H1 (cell line): ENCODE data around the gene SLC66A3. TPM values are rescaled to one million over a fixed set of nuclear protein-coding genes. Genes with fewer than 3 reads are reported as not detected.

Experiments used
- CTCF ChIA-PET: fragments of 300-600 bp; sonication (Branson Sonifier 250); formaldehyde crosslinking; loops from one replicate; lab custom pipeline; 2021; ENCODE audit not compliant: partially characterized antibody; lab: Charles Lee
- POLR2A ChIA-PET: fragments of 300-600 bp; sonication (Branson Sonifier 250); formaldehyde crosslinking; loops from one replicate; lab custom pipeline; 2021; ENCODE audit warnings: inconsistent platforms; ENCODE audit not compliant: partially characterized antibody; lab: Charles Lee
- DNase-seq, 2 experiments: peaks; one replicate each; pipeline versions ENCODE4 v3.0.0 to v3.0.0-alpha.2; 2010 to 2022; ENCODE audit warnings: low spot score in 2 of 2, low read depth in 1 of 2, mixed read lengths in 1 of 2
- FAIRE-seq: peaks from 2 replicates; lab custom pipeline; 2011; peaks lifted over from hg19 to GRCh38; lab: Jason Lieb, UNC
- H2AFZ ChIP-seq: 2 replicates; pipeline ENCODE4 v1.8.1; 2012; ENCODE audit warnings: low read length, inconsistent platforms
- H2AK5ac ChIP-seq: 2 replicates; pipeline ENCODE4 v1.6.1; 2013; ENCODE audit warnings: low read depth, low read length
- H2BK120ac ChIP-seq: replicated peaks from 2 replicates; pipeline ENCODE3; 2013; ENCODE audit warnings: low read depth, low read length, inconsistent platforms
- H2BK12ac ChIP-seq: 2 replicates; pipeline ENCODE4 v1.6.1; 2013; ENCODE audit warnings: low read depth, low read length
- H2BK15ac ChIP-seq: 2 replicates; pipeline ENCODE4 v1.6.1; 2013; ENCODE audit warnings: low read length
- H2BK20ac ChIP-seq: 2 replicates; pipeline ENCODE4 v1.6.1; 2013; ENCODE audit warnings: low read length
- H2BK5ac ChIP-seq: 2 replicates; pipeline ENCODE4 v1.6.1; 2013; ENCODE audit warnings: low read depth, low read length
- H3K14ac ChIP-seq: 2 replicates; pipeline ENCODE4 v1.6.1; 2013; ENCODE audit warnings: inconsistent platforms; ENCODE audit not compliant: insufficient read length
- H3K18ac ChIP-seq: 2 replicates; pipeline ENCODE4 v1.6.1; 2013; ENCODE audit warnings: low read length; ENCODE audit errors: extremely low read depth
- H3K23ac ChIP-seq: 2 replicates; pipeline ENCODE4 v1.6.1; 2013; ENCODE audit warnings: inconsistent platforms; ENCODE audit not compliant: insufficient read length
- H3K23me2 ChIP-seq: 2 replicates; pipeline ENCODE4 v1.6.1; 2013; ENCODE audit warnings: low read depth, low read length
- H3K27ac ChIP-seq: 2 replicates; pipeline ENCODE4 v1.6.1; 2011; ENCODE audit warnings: low read depth, low read length, inconsistent platforms
- H3K27me3 ChIP-seq, 4 experiments: replicated peaks in 1 of 4; 1 replicate in 1 of 4; 2 replicates in 3 of 4; pipeline versions ENCODE4 v1.6.1 to v1.8.1; 2011 to 2013; ENCODE audit warnings: low read length in 3 of 4, mild to moderate bottlenecking in 3 of 4, inconsistent platforms in 2 of 4, mixed read lengths in 2 of 4, moderate library complexity in 1 of 4; ENCODE audit not compliant: control insufficient read depth in 3 of 4, insufficient read depth in 3 of 4; ENCODE audit errors: extremely low read depth in 1 of 4
- H3K36me3 ChIP-seq, 4 experiments: 2 replicates each; pipeline versions ENCODE4 v1.6.1 to v1.8.1; 2011 to 2013; ENCODE audit warnings: mild to moderate bottlenecking in 4 of 4, low read length in 3 of 4, moderate library complexity in 2 of 4, control low read depth in 1 of 4, inconsistent platforms in 1 of 4; ENCODE audit not compliant: insufficient read depth in 4 of 4, control insufficient read depth in 2 of 4
- H3K4ac ChIP-seq: replicated peaks from 2 replicates; pipeline ENCODE3; 2013; ENCODE audit warnings: low read length, low read depth, mixed read lengths, inconsistent platforms; ENCODE audit not compliant: insufficient read length
- H3K4me1 ChIP-seq, 4 experiments: replicated peaks in 1 of 4; 1 replicate in 1 of 4; 2 replicates in 3 of 4; pipeline versions ENCODE4 v1.6.1 to v1.8.1; 2011 to 2013; ENCODE audit warnings: low read length in 3 of 4, inconsistent platforms in 2 of 4, mixed read lengths in 1 of 4; ENCODE audit not compliant: insufficient read depth in 4 of 4, control insufficient read depth in 3 of 4
- H3K4me2 ChIP-seq, 2 experiments: 2 replicates each; pipeline versions ENCODE4 v1.6.1 to v1.8.1; 2011 to 2013; ENCODE audit warnings: low read depth in 2 of 2, low read length in 2 of 2, control low read depth in 1 of 2, inconsistent platforms in 1 of 2, mild to moderate bottlenecking in 1 of 2; ENCODE audit not compliant: insufficient read depth in 1 of 2
- H3K4me3 ChIP-seq, 4 experiments: fragments of 200-600, 300-600 bp in 1 of 4; sonication (generic), shearing (Covaris generic), sonication (Bioruptor Twin) in 1 of 4; 2 replicates each; pipeline versions ENCODE4 v1.5.1 to v1.8.1; 2011 to 2016; ENCODE audit warnings: low read length in 4 of 4, low read depth in 3 of 4, control low read depth in 2 of 4, inconsistent platforms in 2 of 4, mild to moderate bottlenecking in 2 of 4, mixed read lengths in 1 of 4, moderate library complexity in 1 of 4; ENCODE audit not compliant: insufficient read depth in 2 of 4; ENCODE audit errors: extremely low read depth in 1 of 4
- H3K56ac ChIP-seq: replicated peaks from 2 replicates; pipeline ENCODE3; 2013; ENCODE audit warnings: low read depth, mild to moderate bottlenecking, mixed read lengths, low read length, inconsistent platforms; ENCODE audit not compliant: insufficient read length
- H3K79me1 ChIP-seq: 2 replicates; pipeline ENCODE4 v1.6.1; 2013; ENCODE audit warnings: low read depth, low read length, control low read depth
- H3K79me2 ChIP-seq, 2 experiments: 2 replicates each; pipeline versions ENCODE4 v1.6.1 to v1.8.1; 2012 to 2013; ENCODE audit warnings: low read length in 2 of 2, mild to moderate bottlenecking in 2 of 2, inconsistent platforms in 1 of 2; ENCODE audit not compliant: insufficient read depth in 2 of 2, control insufficient read depth in 1 of 2
- H3K9ac ChIP-seq, 4 experiments: replicated peaks in 1 of 4; 1 replicate in 1 of 4; 2 replicates in 3 of 4; pipeline versions ENCODE4 v1.6.1 to v1.8.1; 2011 to 2013; ENCODE audit warnings: low read depth in 3 of 4, low read length in 3 of 4, control low read depth in 2 of 4, mild to moderate bottlenecking in 2 of 4, moderate library complexity in 2 of 4, inconsistent platforms in 1 of 4; ENCODE audit errors: extremely low read depth in 1 of 4
- H3K9me3 ChIP-seq, 2 experiments: 2 replicates each; pipeline versions ENCODE4 v1.6.1 to v1.8.1; 2012 to 2013; ENCODE audit warnings: mild to moderate bottlenecking in 2 of 2, moderate library complexity in 2 of 2, control low read depth in 1 of 2, inconsistent platforms in 1 of 2, low read depth in 1 of 2, low read length in 1 of 2, mixed read lengths in 1 of 2; ENCODE audit not compliant: insufficient read depth in 2 of 2
- H4K20me1 ChIP-seq, 2 experiments: replicated peaks in 1 of 2; 2 replicates each; pipeline versions ENCODE3 to v1.8.1; 2011 to 2013; ENCODE audit warnings: inconsistent platforms in 2 of 2, low read length in 2 of 2, mild to moderate bottlenecking in 1 of 2; ENCODE audit not compliant: insufficient read depth in 2 of 2, control insufficient read depth in 1 of 2
- H4K5ac ChIP-seq: 2 replicates; pipeline ENCODE4 v1.6.1; 2013; ENCODE audit warnings: low read length, low read depth, mixed read lengths, inconsistent platforms; ENCODE audit not compliant: insufficient read length
- H4K8ac ChIP-seq: 2 replicates; pipeline ENCODE4 v1.8.0; 2013; ENCODE audit warnings: mild to moderate bottlenecking, moderate library complexity, low read length, inconsistent platforms; ENCODE audit not compliant: insufficient read depth; ENCODE audit errors: extremely low read depth
- H4K91ac ChIP-seq: replicated peaks from 2 replicates; pipeline ENCODE3; 2013; ENCODE audit warnings: low read length, mixed read lengths, inconsistent platforms; ENCODE audit not compliant: insufficient read length
- BRCA1 ChIP-seq: IDR thresholded peaks from 2 replicates; pipeline ENCODE4 v1.6.1; 2012; ENCODE audit warnings: low read depth, low read length, improper control_type of control experiment
- CHD1 ChIP-seq: IDR thresholded peaks from 2 replicates; pipeline ENCODE4 v1.6.1; 2012; ENCODE audit warnings: low read depth, low read length, improper control_type of control experiment
- CHD2 ChIP-seq: IDR thresholded peaks from 2 replicates; pipeline ENCODE4 v1.6.1; 2012; ENCODE audit warnings: low read length, improper control_type of control experiment
- FOSL1 ChIP-seq: IDR thresholded peaks from 2 replicates; pipeline ENCODE4 v1.6.1; 2011; ENCODE audit warnings: mild to moderate bottlenecking, low read depth, low read length, moderate library complexity; ENCODE audit not compliant: insufficient read depth
- RXRA ChIP-seq: IDR thresholded peaks from 2 replicates; pipeline ENCODE4 v1.6.1; 2011; ENCODE audit warnings: low read depth, mild to moderate bottlenecking, low read length, moderate library complexity; ENCODE audit not compliant: insufficient read depth
- WGBS, 2 experiments: shearing (Covaris generic) in 1 of 2; methylation state at CpG; one replicate each; pipeline versions ENCODE4 v1.1.6 to v1.1.7; 2013 to 2015; ENCODE audit warnings: low lambda C conversion rate in 2 of 2, mixed read lengths in 2 of 2, inconsistent platforms in 1 of 2, low coverage in 1 of 2, missing lambda C conversion rate in 1 of 2; ENCODE audit not compliant: insufficient replicate concordance in 2 of 2, insufficient coverage in 1 of 2, insufficient read length in 1 of 2; ENCODE audit errors: extremely low coverage in 1 of 2, missing lambda C conversion rate in 1 of 2; 5-methylcytosine and 5-hydroxymethylcytosine counted together
- polyA plus RNA-seq, 7 experiments: library from polyadenylated mRNA; depleted of rRNA in 3 of 7; stranded (reverse) in 5 of 7; unstranded in 2 of 7; fragments of >200 nt in 5 of 7; fragments of 200-250 nt in 2 of 7; gene quantifications; 1 replicate in 5 of 7; 2 replicates in 1 of 7; 4 replicates in 1 of 7; pipeline versions ENCODE4 v1.2.1 to v1.2.3, GENCODE V29; 2011 to 2013; ENCODE audit warnings: missing spikeins in 2 of 7, mixed read lengths in 2 of 7
- total RNA-seq: library from RNA; stranded (reverse); fragmentation: NEBNext Ultra II Directional; extraction: Animal tissue kit (Norgen Biotek cat#: 25700); gene quantifications from 2 replicates; pipeline ENCODE4 v1.2.1, GENCODE V29; 2021

The SLC66A3 gene
- total and polyA plus RNA-seq, 2 of the 8 experiments (the other 6 are each of a cell fraction or from before 2014, with no cell fraction given) = 8.7 to 27.8 TPM

DNA sequence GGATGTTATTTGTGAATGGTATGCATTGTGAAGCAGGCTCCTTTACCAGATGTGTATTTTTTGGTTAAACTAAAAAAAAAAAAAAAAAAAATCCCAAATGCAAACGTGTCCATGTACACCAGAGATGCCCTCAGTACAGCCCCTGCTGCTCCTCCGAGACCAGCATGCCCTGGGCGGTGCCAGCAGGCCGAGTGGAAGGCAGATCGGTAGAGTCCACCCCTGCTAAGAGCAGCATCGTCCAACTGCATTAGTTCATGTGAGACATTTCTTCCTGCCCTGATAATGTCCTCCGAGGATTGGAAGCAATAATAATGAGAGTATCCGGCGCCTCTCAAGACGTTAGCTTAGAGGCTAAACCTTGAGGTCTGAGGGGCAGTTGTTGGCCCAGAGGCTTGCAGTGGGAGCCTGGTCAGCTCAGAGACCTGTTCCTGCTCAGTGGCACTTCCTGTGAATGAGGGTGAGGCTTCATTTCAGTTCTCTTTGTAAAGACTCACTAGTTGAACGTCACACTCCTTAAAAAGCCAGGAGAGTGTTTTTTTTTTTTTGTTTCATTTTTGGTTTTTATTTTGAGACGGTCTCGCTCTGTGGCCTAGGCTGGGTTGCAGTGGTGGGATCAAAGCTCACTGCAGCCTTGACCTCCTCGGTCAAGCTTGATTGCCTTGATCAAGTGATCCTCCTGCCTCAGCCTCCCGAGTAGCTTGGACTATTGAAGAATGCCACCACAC, 5.6 kb downstream of the SLC66A3 start:
- no peak overlapping the region for H2AK5ac ChIP-seq
- H3K4me1 ChIP-seq = peaks cover 0 to under 1% (median 0%) of the 10 kb centered on the region in 4 experiments; a peak in 1 of 7 replicates
- no peak overlapping the region for H3K18ac ChIP-seq
- FAIRE-seq (no peak), DNase-seq (no peak)
- H3K9me3 ChIP-seq = no peaks in the 10 kb centered on the region
- no peak overlapping the region for H3K56ac ChIP-seq
- H3K9ac ChIP-seq = no peak overlapping the region
- no peak overlapping the region for H2BK5ac ChIP-seq
- H2BK20ac ChIP-seq = no peak overlapping the region
- POLR2A ChIA-PET = no interaction called here
- H4K8ac ChIP-seq = no peak overlapping the region
- no peak overlapping the region for H2BK15ac ChIP-seq
- no peak overlapping the region for H2BK120ac ChIP-seq
- H3K23me2 ChIP-seq = no peaks in the 10 kb centered on the region; the same call in 1 of the 2 replicates
- no peak overlapping the region for H3K27ac ChIP-seq
- no peak overlapping the region for H3K14ac ChIP-seq
- TF ChIP-seq RXRA (no peak), CHD2 (no peak), FOSL1 (no peak), BRCA1 (no peak), CHD1 (no peak)
- H3K4me3 ChIP-seq = no peak overlapping the region
- no peaks in the 10 kb centered on the region for H3K79me2 ChIP-seq
- H3K27me3 ChIP-seq = peaks cover 0 to 5% (median 2%) of the 10 kb centered on the region in 4 experiments; a peak in 3 of 7 replicates
- CTCF ChIA-PET = interaction anchor here (1.2 to 3.1 kb wide), 5 partner anchors 13 to 257 kb away, joined by 3 to 29 read pairs (median 4); a partner anchor contains a TSS
- no peaks in the 10 kb centered on the region for H3K79me1 ChIP-seq
- H4K5ac ChIP-seq = no peak overlapping the region
- H4K91ac ChIP-seq = no peak overlapping the region
- 94% methylated on average over 14 of the region's 15 CpGs; no CpG with 5 or more reads in 1 of the 2 experiments for WGBS, 2 experiments
- H2BK12ac ChIP-seq = no peak overlapping the region
- no peaks in the 10 kb centered on the region for H4K20me1 ChIP-seq
- no peak overlapping the region for H2AFZ ChIP-seq
- no peak overlapping the region for H3K4me2 ChIP-seq
- no peak overlapping the region for H3K23ac ChIP-seq
- no peaks in the 10 kb centered on the region for H3K36me3 ChIP-seq
- no peak overlapping the region for H3K4ac ChIP-seq
